ENCODE measurements around the gene TET3.

DNA sequence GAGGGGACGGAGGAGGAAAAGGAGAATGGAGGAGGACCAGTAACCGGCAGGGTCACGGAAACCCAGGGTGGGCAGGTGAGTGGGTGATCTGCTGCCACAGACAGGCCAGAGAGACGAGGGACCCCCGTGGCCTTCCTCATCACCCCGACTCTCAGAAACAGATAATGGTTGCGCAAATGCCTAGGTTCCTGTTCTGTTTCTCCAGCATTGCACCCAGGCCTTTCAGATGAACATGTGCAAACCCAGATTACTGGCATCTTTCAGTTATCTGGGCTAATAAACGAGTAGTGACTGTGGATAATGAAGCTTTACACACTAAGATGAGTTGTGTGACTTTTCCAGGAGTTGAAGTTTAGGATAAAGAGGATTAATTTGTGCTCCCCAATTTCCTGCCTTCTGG is 46.5 kb downstream of the TET3 start:
- TF ChIP-seq CTCF (IDR thresholded peaks at IDR 0.05) (no peak), POLR2A (IDR thresholded peaks at IDR 0.05) (no peak), EP300 (IDR thresholded peaks at IDR 0.05) (no peak), POLR2AphosphoS5 (IDR thresholded peaks at IDR 0.05) (no peak)

Data from sigmoid colon (tissue), 4 donors.